Lung microvascular endothelial cell (primary cell): ENCODE results near the gene TUBA4A. TPM values are rescaled to one million over a fixed set of nuclear protein-coding genes. Genes with fewer than 3 reads are reported as not detected.

Source experiments
- DNase-seq, 2 donors: peaks; one replicate each; pipeline versions ENCODE4 v3.0.0 to v3.0.0-alpha.2; 2010; ENCODE audit warnings: low read depth in 2 of 2
- total RNA-seq: library from RNA; depleted of rRNA; stranded (reverse); fragments of >200 nt; gene quantifications from 2 replicates; pipeline ENCODE4 v1.2.1, GENCODE V29; 2014

Gene TUBA4A
- total RNA-seq, 1 donor from 2014 or later, result 9.5 TPM

- DNase-seq, result no peak
Measured at GRCh38 chr2:219286436-219287115, 32.9 kb upstream of the TUBA4A start.

- no peak for DNase-seq
Measured at GRCh38 chr2:219285894-219286425, 32.2 kb upstream of the TUBA4A start.

- DNase-seq, result no peak
Measured at GRCh38 chr2:219285373-219285735, 31.6 kb upstream of the TUBA4A start.

GRCh38 chr2:219284501-219285372 is 31.0 kb upstream of the TUBA4A start:
- no peak for DNase-seq

- no peak for DNase-seq
Measured at GRCh38 chr2:219282943-219283581, 29.3 kb upstream of the TUBA4A start.

- no peak for DNase-seq
Measured at GRCh38 chr2:219282375-219282774, 28.7 kb upstream of the TUBA4A start.

- DNase-seq, result no peak
Measured at GRCh38 chr2:219281588-219281987, 27.9 kb upstream of the TUBA4A start.

GRCh38 chr2:219280651-219281050 is 26.9 kb upstream of the TUBA4A start:
- DNase-seq, result no peak

GRCh38 chr2:219279916-219280516 is 26.3 kb upstream of the TUBA4A start:
- DNase-seq, result no peak

- DNase-seq, result peak; percentile 98 to 99
Measured at GRCh38 chr2:219279151-219279915, 25.6 kb upstream of the TUBA4A start, which contains the start of gene DNAJB2. TSS of gene DNAJB2 (plus strand) at chr2:219279366. CDS start at chr2:219279834, 468 bp downstream.

GRCh38 chr2:219278655-219279150 is 25.0 kb upstream of the TUBA4A start:
- DNase-seq, result no peak

GRCh38 chr2:219277703-219278654 is 24.3 kb upstream of the TUBA4A start:
- DNase-seq, result peak; percentile 67 to 68

GRCh38 chr2:219274361-219274921 is 20.7 kb upstream of the TUBA4A start:
- DNase-seq, result peak in 1 of 2 donors; percentile 29

- DNase-seq, result no peak
Measured at GRCh38 chr2:219273937-219274336, 20.2 kb upstream of the TUBA4A start.

- no peak for DNase-seq
Measured at GRCh38 chr2:219272995-219273394, 19.3 kb upstream of the TUBA4A start.

- DNase-seq, result no peak
Measured at GRCh38 chr2:219272356-219272755, 18.6 kb upstream of the TUBA4A start.

- DNase-seq, result no peak
Measured at GRCh38 chr2:219271021-219271420, 17.3 kb upstream of the TUBA4A start.

- DNase-seq, result no peak
Measured at GRCh38 chr2:219270055-219270372, 16.3 kb upstream of the TUBA4A start.

GRCh38 chr2:219269362-219270054 is 15.8 kb upstream of the TUBA4A start:
- no peak for DNase-seq
